Retinal pigment epithelial cell (primary cell): ENCODE results near the gene P3H3.
A peak's percentile ranks its signal among the peaks of the same experiment; 100 is the strongest.
"Not testable (repeated sequence)": the region's sequence is repeated elsewhere in the genome, so short reads cannot be mapped to it uniquely, and the experiment has no call there.

Source experiments
- DNase-seq: peaks from one replicate; pipeline ENCODE4 v3.0.0-alpha.2; 2010; ENCODE audit warnings: low read depth
- H3K4me3 ChIP-seq: 2 replicates; pipeline ENCODE4 v1.5.1; 2011; ENCODE audit warnings: mild to moderate bottlenecking, low read length, control low read depth, moderate library complexity
- CTCF ChIP-seq: conservative IDR thresholded peaks from 2 replicates; pipeline ENCODE4 v1.5.1; 2011; ENCODE audit warnings: low read depth, low read length, control low read depth, inconsistent platforms

P3H3 gene

GRCh38 chr12:6860942-6861341, 32.7 kb downstream of the P3H3 start:
- DNase-seq: no peak
- H3K4me3 ChIP-seq: no peak overlapping the region
- TF ChIP-seq CTCF: no peak

- no peak for DNase-seq
- H3K4me3 ChIP-seq: no peak overlapping the region
- TF ChIP-seq CTCF: no peak
Observed at GRCh38 chr12:6861391-6861790, 33.2 kb downstream of the P3H3 start.

- DNase-seq: no peak
- TF ChIP-seq CTCF: no peak
- no peak overlapping the region for H3K4me3 ChIP-seq
Observed at GRCh38 chr12:6863033-6863432, 34.8 kb downstream of the P3H3 start.

GRCh38 chr12:6863586-6864321, 35.5 kb downstream of the P3H3 start:
- H3K4me3 ChIP-seq: no peak overlapping the region
- DNase-seq: no peak

GRCh38 chr12:6865307-6865706, 37.1 kb downstream of the P3H3 start:
- not testable (repeated sequence) for H3K4me3 ChIP-seq, DNase-seq

More at GRCh38 chr12:6863586-6864321, 35.5 kb downstream of the P3H3 start:
- no peak for TF ChIP-seq CTCF

GRCh38 chr12:6866163-6866919, 38.1 kb downstream of the P3H3 start:
- peak overlapping the region; percentile 94 for H3K4me3 ChIP-seq
- no peak for TF ChIP-seq CTCF
- DNase-seq: no peak

- H3K4me3 ChIP-seq: peak overlapping the region; percentile 94
- DNase-seq: no peak
- no peak for TF ChIP-seq CTCF
Observed at GRCh38 chr12:6866920-6867412, 38.8 kb downstream of the P3H3 start.
